OCI-M1 (cell line): Measurements from ENCODE around the gene TTC3.
A peak's percentile ranks its signal among the peaks of the same experiment; 100 is the strongest.
"Not testable (repeated sequence)": the region's sequence is repeated elsewhere in the genome, so short reads cannot be mapped to it uniquely, and the experiment has no call there.

ENCODE experiments used
- DNase-seq: peaks from one replicate; lab custom pipeline; 2025; lab: John Stamatoyannopoulos, UW

The TTC3 gene

GRCh38 chr21:37196847-37197246 lies 123.8 kb downstream of the TTC3 start:
- DNase-seq: no peak

GRCh38 chr21:37197746-37198145 lies 124.7 kb downstream of the TTC3 start:
- DNase-seq: no peak

- no peak for DNase-seq
Measured at GRCh38 chr21:37199057-37199924, 126.2 kb downstream of the TTC3 start.

- DNase-seq: no peak
Measured at GRCh38 chr21:37200641-37201480, 127.8 kb downstream of the TTC3 start.

GRCh38 chr21:37202221-37203110 lies 129.4 kb downstream of the TTC3 start:
- no peak for DNase-seq

- DNase-seq: no peak
Measured at GRCh38 chr21:37204580-37204979, 131.5 kb downstream of the TTC3 start.

GRCh38 chr21:37206496-37206895 lies 133.4 kb downstream of the TTC3 start:
- no peak for DNase-seq

GRCh38 chr21:37207441-37208009 lies 134.5 kb downstream of the TTC3 start:
- DNase-seq: peak; percentile 76

GRCh38 chr21:37208056-37208721 lies 135.1 kb downstream of the TTC3 start:
- peak; percentile 95 for DNase-seq

GRCh38 chr21:37208741-37209225 lies 135.7 kb downstream of the TTC3 start:
- DNase-seq: no peak

- peak; percentile 95 for DNase-seq
Measured at GRCh38 chr21:37210130-37210529, 137.1 kb downstream of the TTC3 start.

GRCh38 chr21:37210799-37211198 lies 137.7 kb downstream of the TTC3 start:
- DNase-seq: no peak

- DNase-seq: no peak
Measured at GRCh38 chr21:37214952-37215351, 141.9 kb downstream of the TTC3 start.

GRCh38 chr21:37219761-37220432 lies 146.8 kb downstream of the TTC3 start:
- DNase-seq: peak; percentile 63

- DNase-seq: peak; percentile 92
Measured at GRCh38 chr21:37220433-37220980, 147.5 kb downstream of the TTC3 start.

GRCh38 chr21:37220981-37221664 lies 148.1 kb downstream of the TTC3 start:
- DNase-seq: peak; percentile 99

- not testable (repeated sequence) for DNase-seq
Measured at GRCh38 chr21:37222248-37222647, 149.2 kb downstream of the TTC3 start.

GRCh38 chr21:37223804-37224345 lies 150.8 kb downstream of the TTC3 start:
- DNase-seq: no peak
